HG03280 (cell line): Measurements from ENCODE around the gene HEG1.

Experiments
- ATAC-seq: cut with Tn5 transposase; IDR thresholded peaks from one replicate; pipeline ENCODE4 v1.9.1; 2021; ENCODE audit warnings: mild to moderate bottlenecking, moderate library complexity; ENCODE audit not compliant: unreplicated experiment

The HEG1 gene

DNA sequence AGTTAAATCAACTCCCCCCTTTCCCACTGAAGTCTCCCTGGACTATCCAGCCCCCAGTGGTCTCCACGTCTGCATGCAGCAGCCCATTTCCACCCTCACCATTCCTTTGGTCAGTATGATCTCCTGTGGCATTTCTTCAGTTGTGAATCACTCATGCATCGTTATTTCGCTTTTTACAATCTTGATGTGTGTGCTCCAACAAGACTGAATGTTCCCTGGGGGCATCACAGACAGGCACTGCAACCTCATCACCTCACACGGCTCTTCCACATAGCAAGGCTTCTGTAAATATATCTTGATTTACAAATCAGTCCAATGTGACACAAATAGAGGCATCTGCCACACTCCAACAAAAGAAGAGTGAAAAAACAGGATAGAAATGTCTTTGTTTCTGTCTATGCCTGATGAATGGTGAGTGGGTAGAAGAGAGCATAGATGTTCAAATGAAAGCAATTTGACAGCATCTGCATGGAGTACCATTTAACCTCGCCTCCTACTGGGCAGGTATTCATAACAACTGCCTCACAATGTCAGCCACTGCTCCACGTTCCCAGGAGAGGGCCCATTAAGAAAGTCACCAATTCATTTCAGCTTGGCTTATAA is 5.2 kb downstream of the HEG1 start:
- no peak for ATAC-seq

- no peak for ATAC-seq
These were observed 7.5 kb downstream of the HEG1 start for GRCh38 chr3:125048282-125048681.

GRCh38 chr3:125045965-125046364 is 9.8 kb downstream of the HEG1 start:
- ATAC-seq: no peak

- ATAC-seq: no peak
These were observed 10.6 kb downstream of the HEG1 start for GRCh38 chr3:125045194-125045593.

DNA sequence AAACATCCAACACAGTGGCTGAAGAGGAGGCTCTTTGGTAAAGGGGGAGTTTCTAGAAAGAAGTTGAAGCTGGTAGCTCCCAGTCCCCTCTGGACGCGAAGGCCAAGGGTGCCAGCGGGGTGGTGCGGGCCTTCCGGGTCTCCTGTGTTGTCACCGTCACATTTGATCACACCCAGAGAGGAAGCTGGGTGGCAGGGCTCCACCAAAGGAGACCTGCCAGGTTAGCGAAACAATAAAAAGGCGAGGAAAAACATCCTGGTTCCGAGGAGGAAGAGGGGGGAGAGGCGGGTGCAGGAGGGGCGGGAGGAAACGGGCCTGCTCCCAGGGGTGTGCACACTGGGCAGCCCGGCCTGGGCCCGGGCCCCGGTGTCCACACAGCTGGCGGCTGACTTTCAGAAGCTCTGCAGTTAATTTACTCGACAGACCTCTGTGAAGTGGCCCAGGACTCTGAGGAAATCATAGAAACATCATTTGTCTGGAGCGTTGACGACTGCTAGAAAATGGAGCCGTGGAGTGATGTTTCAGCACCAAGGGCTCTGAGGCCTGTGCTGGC is 12.1 kb downstream of the HEG1 start:
- ATAC-seq: no peak

DNA sequence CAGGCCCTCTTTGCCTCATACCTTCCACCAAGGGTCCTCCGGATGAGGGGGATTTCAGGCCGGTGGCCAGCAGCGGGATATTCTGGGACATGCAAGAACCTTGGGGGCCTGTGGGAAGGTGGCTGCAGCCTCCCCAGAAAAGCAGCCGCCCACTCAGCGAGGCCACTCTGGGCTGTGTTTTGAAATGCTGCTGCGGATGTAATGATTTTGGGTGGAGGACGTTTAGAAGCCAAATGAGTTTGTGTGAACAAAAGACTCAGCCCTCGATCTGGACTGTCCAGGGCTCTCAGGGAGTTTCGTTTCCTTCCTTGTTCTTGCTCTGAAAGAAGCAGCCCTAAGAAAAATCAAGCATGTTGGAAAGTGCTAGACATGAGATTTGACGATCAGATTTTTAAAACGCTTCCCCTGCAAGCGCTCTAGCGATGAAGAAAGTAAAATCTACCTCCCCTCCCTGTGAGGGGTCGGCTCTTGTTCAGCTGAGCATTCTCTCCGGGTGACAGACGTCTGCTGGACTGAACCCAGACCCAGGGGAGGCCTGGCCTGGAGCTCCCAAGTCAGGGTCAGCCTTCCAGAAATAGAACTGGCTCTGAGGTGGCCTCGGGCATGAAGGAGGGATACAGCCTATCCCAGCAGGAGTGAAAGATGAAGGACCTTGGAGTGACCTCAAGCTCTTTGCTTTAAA is 12.9 kb downstream of the HEG1 start:
- ATAC-seq: no peak

DNA sequence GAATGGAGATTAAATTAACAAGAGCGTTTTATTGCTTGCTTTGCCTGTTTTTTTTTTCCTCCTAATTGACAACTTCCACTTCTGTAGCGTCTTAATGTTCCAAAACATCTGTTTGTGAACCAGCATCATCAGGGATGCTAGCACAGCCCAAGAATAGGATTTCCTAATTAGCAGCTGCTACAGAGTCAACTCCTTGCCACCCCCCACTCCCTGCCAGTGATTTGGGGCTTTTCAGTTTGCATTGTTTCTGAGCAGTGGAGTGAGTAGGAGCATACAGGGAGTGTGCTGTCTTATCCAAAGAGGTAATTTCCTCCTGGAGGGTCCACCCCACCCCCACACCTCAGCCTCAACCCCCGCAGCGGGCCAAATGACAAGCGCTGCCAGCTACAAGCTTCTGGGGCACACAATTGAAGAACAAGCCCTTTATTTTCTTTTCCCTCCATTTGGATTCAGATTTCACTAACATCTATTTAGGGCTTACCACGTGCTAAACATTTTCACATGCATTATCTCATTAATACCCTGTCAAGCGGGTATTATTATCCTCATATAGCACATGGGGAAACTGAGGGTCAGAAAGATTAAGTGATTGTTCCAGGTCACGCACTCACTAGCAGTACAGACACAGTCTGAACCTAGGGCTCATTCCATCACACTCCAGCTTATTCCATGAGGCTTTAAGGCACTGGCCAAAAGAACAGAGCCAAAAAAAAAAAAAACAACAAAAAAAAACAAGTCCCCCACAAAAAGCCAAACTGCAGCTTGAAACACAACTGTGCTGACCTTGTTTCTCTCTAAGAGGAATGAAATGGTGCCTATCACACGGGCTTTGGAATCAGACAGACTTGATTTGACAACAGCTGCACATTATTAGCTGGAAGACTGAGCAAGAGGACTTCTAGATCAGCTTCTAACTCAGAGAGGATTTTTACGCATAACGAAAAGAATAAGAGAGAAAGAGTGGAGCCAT is 16.4 kb downstream of the HEG1 start:
- no peak for ATAC-seq

GRCh38 chr3:125037498-125038150 is 18.2 kb downstream of the HEG1 start:
- no peak for ATAC-seq

DNA sequence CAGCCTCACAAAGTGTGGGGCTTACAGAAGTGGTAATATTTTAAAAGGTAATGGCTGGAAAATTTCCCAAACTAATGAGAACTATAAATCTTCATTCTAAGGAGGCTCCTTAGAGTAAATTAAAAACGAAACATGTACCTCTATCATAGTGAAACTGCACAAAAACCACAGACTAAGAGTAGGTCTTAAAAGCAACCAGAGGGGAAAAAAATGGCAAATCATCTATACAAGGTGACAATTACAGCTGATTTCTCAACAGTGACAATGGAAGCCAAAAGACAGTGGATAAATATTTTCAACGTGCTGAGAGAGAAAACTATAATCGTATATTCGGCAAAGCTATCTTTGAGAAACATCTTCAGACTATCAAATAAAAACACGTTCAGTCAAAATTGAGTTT is 20.6 kb downstream of the HEG1 start:
- peak; percentile 58 for ATAC-seq

GRCh38 chr3:125033616-125034015 is 22.2 kb downstream of the HEG1 start:
- ATAC-seq: no peak

DNA sequence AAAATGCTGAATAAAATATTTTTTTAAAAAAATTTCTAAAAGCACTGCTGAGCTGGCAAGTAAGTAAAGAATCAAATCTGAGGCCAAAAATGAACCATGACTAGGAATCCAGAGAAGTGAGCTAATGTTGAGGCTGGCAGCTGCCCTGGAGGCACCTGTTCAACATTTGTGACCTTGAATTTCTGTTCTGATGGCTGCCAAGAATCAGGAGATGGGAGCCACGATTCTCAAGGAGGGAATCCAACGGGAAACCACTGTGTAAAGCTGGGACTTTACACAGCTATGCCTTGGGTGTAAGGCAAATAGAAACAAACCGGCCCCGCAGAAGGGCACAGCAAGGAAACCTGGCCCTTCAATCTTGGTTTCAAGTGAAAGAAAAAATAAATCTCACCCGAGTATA is 22.7 kb downstream of the HEG1 start:
- no peak for ATAC-seq

GRCh38 chr3:125032683-125033082 is 23.1 kb downstream of the HEG1 start:
- no peak for ATAC-seq

- no peak for ATAC-seq
These were observed 23.6 kb downstream of the HEG1 start for GRCh38 chr3:125032100-125032643.

DNA sequence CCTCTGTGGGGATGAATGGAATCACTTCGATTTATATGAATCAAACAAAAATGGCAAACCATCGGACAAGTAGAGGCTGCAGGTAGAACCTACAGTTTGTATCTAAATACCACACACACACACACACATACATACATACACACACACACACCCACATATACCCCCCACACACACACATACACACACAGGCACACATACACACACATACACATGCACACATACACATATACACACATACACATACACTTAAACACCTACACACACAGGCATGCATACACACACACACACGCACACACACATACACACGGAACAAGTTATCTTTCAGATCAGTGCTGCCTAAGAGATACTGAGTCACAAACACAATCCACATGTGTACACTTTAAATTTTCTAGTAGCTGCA is 24.3 kb downstream of the HEG1 start:
- no peak for ATAC-seq

DNA sequence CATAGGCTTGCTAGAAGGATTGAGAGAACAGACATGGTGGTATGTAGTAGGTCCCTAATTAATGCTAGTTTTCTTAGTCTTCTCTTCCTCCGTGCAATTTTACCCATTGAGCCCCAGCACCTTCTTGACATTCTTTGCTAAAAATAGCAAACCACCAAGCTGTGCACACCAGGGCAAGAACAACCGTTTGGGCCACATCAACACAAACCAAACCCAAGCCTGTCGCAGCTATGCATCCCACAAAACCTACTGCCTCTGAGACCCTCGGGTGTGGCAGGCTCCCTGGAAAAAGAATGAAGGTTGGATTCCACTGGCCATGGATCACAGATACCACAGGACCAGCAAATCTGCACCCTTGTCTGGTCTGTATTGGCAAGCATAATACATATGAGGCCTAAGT is 27.1 kb downstream of the HEG1 start:
- no peak for ATAC-seq

DNA sequence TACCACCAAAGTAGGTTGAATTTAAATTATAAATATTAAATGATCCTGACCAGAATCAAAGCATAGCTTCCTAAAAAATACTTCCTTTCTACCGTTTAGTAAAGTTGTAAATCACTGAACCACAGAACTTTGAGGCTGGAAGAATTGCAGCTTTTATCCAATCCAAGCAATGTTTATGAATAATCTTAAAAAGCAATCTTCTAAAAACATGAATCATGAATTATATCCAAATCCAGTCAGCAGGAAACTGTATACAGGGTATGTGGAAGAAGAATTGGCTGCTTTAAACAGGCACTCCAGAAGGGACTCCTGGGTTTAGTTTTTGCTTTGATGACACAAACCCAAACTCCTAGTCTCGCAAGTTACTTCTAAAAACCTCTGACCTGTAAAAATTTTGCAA is 30.2 kb downstream of the HEG1 start:
- no peak for ATAC-seq

DNA sequence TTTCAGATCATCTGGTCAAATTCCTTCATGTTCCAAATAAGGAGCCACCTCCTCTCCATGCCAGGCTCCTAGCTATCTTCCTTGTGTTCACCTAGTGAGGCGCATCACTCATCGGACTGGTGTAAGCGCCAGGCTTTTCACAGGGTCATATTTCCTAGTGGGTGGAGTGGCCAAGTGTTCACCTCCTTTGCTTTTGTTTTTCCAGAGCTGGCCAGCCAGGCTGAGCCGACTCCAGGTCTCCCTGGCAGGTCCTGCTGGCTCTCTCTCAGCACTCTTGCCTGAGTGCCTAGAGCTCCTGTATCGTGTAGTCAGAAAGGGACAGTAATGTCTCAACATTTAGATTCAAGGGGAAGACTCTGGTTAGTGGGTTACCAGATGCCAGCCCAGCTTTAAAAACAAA is 31.0 kb downstream of the HEG1 start:
- no peak for ATAC-seq

DNA sequence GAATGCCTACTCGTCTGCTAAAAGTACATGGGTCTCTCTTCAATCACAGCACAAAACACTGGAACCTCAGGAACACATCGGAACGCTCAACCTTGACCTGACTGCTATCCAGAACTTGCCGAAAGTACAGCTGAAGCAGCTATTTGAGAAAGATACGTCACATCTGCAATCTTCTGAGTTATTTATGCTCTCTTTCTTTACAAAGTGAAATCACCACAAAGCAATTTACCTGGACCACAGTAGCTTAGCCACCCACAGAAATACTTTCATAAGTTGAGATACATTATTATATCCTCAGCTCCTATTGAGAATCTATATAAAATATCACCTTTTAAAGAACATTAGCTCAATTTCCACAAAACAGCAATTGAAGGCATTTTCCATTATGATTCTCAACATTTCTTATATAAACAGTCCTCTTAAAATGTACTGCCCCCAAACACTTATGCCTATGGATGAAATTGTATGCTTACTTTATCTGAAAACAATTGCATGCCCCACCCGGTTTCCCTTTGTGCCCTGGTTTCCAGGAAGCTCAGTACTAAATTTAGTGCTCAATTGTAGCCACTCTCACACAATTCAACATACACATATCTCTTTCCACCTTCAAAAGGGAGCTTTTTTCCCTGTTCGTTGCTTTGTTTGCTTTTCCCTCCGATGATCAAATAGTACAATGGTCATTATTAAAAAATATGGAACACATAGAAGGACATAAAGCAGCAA is 31.8 kb downstream of the HEG1 start:
- ATAC-seq: no peak

DNA sequence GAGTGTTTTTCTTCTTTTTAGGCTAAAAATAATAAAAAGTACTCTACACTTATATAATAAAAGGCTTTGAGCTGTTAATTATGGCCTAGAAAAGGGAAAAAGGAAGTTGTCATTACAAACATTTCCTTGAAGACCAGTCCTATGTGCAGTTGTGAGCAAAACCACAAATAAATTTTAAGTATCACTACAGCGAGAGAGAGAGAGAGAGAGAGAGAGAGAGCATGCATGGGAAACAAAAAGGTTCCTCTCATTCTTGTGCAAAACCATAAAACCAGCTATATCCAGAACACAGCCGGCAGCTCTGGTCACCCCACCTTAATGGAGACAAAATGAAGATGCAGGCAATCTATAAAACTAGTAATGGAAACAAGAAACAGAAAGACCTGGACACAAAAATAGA is 33.6 kb downstream of the HEG1 start:
- ATAC-seq: no peak

GRCh38 chr3:125019271-125019670 is 36.5 kb downstream of the HEG1 start:
- ATAC-seq: no peak
